A673 (cell line): ENCODE data around the gene TRAF3IP1.

ENCODE experiments used
- EZH2 ChIP-seq: fragments of 200-600 bp; sonication (generic); IDR thresholded peaks from 2 replicates; pipeline ENCODE4 v1.6.1; 2017; ENCODE audit warnings: borderline replicate concordance, low read depth, mild to moderate bottlenecking, mixed read lengths, antibody characterized with exemption, low read length; ENCODE audit not compliant: poor library complexity, severe bottlenecking
- TF ChIP-seq, protein P1 (sequence below): fragments of 300-800, 200-600 bp; sonication (generic); conservative IDR thresholded peaks from 2 replicates; pipeline ENCODE4 v1.5.1; 2017; ENCODE audit warnings: low read depth, mild to moderate bottlenecking, antibody characterized with exemption, low read length, moderate library complexity, mixed read lengths

DNA sequence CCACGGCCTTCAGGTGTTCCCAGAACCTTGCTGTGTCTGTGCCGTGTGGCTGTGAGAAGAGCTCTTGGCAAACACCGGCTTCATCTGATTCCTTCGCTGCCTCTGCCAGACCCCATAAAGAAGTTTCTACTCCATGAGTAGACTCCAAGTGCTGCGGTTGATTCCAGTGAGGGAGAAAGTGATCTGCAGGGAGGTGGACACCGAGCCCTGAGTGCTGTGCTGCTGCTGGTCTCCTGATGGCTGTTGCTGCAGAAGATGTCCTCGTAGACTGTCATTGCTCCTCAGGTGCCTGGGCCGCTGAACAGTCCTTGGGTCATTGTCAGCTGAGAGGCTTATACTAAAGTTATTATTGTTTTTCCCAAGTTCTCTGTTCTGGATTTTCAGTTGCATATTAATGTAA, 126.1 kb downstream of the TRAF3IP1 start:
- TF ChIP-seq, protein P1, sequence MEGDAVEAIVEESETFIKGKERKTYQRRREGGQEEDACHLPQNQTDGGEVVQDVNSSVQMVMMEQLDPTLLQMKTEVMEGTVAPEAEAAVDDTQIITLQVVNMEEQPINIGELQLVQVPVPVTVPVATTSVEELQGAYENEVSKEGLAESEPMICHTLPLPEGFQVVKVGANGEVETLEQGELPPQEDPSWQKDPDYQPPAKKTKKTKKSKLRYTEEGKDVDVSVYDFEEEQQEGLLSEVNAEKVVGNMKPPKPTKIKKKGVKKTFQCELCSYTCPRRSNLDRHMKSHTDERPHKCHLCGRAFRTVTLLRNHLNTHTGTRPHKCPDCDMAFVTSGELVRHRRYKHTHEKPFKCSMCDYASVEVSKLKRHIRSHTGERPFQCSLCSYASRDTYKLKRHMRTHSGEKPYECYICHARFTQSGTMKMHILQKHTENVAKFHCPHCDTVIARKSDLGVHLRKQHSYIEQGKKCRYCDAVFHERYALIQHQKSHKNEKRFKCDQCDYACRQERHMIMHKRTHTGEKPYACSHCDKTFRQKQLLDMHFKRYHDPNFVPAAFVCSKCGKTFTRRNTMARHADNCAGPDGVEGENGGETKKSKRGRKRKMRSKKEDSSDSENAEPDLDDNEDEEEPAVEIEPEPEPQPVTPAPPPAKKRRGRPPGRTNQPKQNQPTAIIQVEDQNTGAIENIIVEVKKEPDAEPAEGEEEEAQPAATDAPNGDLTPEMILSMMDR: no peak
- no peak for TF ChIP-seq EZH2
